Activated T-cell treated with anti-CD3 and anti-CD28 coated beads, Interleukin-2, amount 50 U/mL, for 1 hour (primary cell): Measurements from ENCODE around the gene HOXB13.
"Not testable (repeated sequence)": the region's sequence is repeated elsewhere in the genome, so short reads cannot be mapped to it uniquely, and the experiment has no call there.

Source experiments
- DNase-seq: peaks from one replicate; pipeline ENCODE4 v3.0.0-alpha.2; 2020

The HOXB13 gene

GRCh38 chr17:48726114-48726915, 2.2 kb downstream of the HOXB13 start:
- DNase-seq = no peak

- DNase-seq = no peak
Measured at GRCh38 chr17:48725288-48726064, 3.1 kb downstream of the HOXB13 start.

- DNase-seq = no peak
Measured at GRCh38 chr17:48725004-48725287, 3.6 kb downstream of the HOXB13 start.

- DNase-seq = peak; percentile 77
Measured at GRCh38 chr17:48724251-48725003, 4.1 kb downstream of the HOXB13 start.

- DNase-seq = no peak
Measured at GRCh38 chr17:48723423-48724250, 4.9 kb downstream of the HOXB13 start.

GRCh38 chr17:48722915-48723422, 5.6 kb downstream of the HOXB13 start, which contains the start of gene PRAC2:
Gene PRAC2 (plus strand): TSS chr17:48723185. CDS start chr17:48724411, 1,226 bp downstream.
- no peak for DNase-seq

GRCh38 chr17:48722201-48722907, 6.2 kb downstream of the HOXB13 start, which contains the start of gene PRAC1:
Gene PRAC1 (minus strand): TSS chr17:48722518. CDS start chr17:48722392, 126 bp downstream.
- DNase-seq = no peak

GRCh38 chr17:48721009-48721402, 7.5 kb downstream of the HOXB13 start:
- no peak for DNase-seq

- no peak for DNase-seq
Measured at GRCh38 chr17:48720266-48721008, 8.1 kb downstream of the HOXB13 start.

- no peak for DNase-seq
Measured at GRCh38 chr17:48719642-48720265, 8.8 kb downstream of the HOXB13 start.

GRCh38 chr17:48718761-48719641, 9.5 kb downstream of the HOXB13 start:
- no peak for DNase-seq

- DNase-seq = no peak
Measured at GRCh38 chr17:48718227-48718760, 10.3 kb downstream of the HOXB13 start.

GRCh38 chr17:48717367-48718226, 11.0 kb downstream of the HOXB13 start:
- DNase-seq = no peak

GRCh38 chr17:48716549-48716948, 12.0 kb downstream of the HOXB13 start:
- DNase-seq = not testable (repeated sequence)

GRCh38 chr17:48715496-48716399, 12.8 kb downstream of the HOXB13 start:
- no peak for DNase-seq

GRCh38 chr17:48711128-48711527, 17.4 kb downstream of the HOXB13 start:
- no peak for DNase-seq
